HL-60/S4 (cell line): ENCODE data around the gene COL23A1.

Experiments
- in situ Hi-C: fragments of 300-500 bp; cut with MboI; formaldehyde crosslinking; loops from 2 replicates; pipeline ENCODE4 v1.14.3; 2022; ENCODE audit warnings: low sequenced_read_pairs

COL23A1 gene

DNA sequence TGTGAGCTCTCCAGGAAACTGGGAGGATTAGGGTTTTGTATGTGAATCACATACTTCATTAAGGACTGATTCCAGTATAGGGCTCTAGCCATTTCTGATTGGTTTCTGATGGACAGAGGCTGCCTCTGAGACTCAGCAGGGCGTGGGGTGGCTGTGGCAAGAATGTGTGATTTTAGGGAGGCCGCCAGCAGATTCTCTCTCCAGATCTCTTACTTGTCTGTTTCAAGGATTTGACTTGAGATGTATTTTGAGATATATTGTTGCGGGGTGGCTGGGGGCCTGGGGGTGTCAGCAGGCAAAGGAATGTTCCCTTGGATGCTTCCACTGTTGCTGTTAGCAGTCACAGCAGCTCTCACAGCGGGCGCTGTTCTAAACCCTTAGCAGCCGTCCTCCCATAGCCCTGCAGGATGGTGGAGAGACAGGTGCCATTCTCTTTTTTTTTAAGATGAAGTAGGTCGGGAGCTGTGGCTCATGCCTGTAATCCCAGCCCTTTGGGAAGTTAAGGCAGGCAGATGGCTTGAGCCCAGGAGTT is 393.8 kb downstream of the COL23A1 start:
- in situ Hi-C loops, result no loop called here

DNA sequence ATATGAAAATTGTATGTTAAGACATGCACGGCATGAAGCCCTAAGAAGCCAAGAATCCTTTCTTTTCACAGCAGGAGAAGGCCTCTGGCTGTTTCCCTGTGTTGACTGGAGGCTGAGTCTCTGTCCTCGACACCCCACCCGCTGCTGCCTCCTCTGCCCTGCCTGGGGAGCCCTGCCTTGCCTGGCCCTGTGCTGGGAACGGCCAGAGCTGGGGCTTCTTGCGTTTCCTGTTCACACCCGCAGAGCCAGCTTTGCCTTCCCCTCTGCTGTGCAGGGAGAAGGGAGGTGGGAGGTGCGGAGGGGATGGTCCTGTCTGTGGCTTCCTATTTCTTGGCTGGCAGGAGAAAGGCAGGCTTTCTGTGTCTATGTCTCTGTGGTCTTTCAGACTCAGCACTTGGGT is 396.2 kb downstream of the COL23A1 start:
- in situ Hi-C loops, result no loop called here

- in situ Hi-C loops, result no loop called here
Observed at GRCh38 chr5:178193251-178193809, 396.9 kb downstream of the COL23A1 start.

DNA sequence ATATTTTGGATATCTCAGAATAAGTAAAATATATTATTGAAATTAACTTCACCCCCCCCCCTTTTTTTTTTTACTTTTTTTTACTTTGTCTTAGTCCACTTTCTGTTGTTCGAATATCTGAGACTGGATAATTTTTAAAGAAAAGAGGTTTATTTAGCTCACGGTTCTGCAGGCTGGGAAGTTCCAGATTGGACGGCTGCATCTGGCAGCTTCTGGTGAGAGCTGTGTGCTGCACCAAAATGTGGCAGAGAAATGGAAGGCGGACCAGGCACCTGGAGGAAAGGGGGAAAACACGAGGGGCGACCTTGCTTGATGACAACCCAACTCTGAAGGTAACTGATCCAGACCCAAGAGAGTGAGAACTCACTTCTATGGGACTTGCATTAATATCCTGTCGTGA is 397.4 kb downstream of the COL23A1 start:
- in situ Hi-C loops, result no loop called here

GRCh38 chr5:178192244-178192643 is 397.9 kb downstream of the COL23A1 start:
- in situ Hi-C loops, result no loop called here

- in situ Hi-C loops, result no loop called here
Observed at GRCh38 chr5:178191661-178192060, 398.5 kb downstream of the COL23A1 start.

- in situ Hi-C loops, result no loop called here
Observed at GRCh38 chr5:178189433-178189832, 400.8 kb downstream of the COL23A1 start.
